HepG2 (cell line): ENCODE data around the gene MEX3D. TPM values are rescaled to one million over a fixed set of nuclear protein-coding genes. Genes with fewer than 3 reads are reported as not detected.

Experiments used
- ATAC-seq: fragments of 200-7000 bp; cut with Tn5 transposase; 3 replicates; pipeline ENCODE4 v1.9.1; 2020; ENCODE audit warnings: mild to moderate bottlenecking, moderate library complexity
- BruUV-seq: library from RNA; stranded (reverse); fragments of 400-500 nt; replicated peaks from 2 replicates; lab custom pipeline; 2021; lab: Mats Ljungman, UMichigan
- CTCF ChIA-PET: fragments of 300-600 bp; formaldehyde crosslinking; extraction: SDS; loops from one replicate; lab custom pipeline; 2021; ENCODE audit warnings: low total read pairs, inconsistent platforms, low intra/inter-chr PET ratio; lab: Yijun Ruan, JAX
- POLR2A ChIA-PET: fragments of 350-600 bp; sonication (Branson Sonifier 250); formaldehyde crosslinking; loops from one replicate; lab custom pipeline; 2020; ENCODE audit warnings: antibody characterized with exemption, inconsistent platforms; lab: Yijun Ruan, JAX
- DNase-seq: peaks from one replicate; pipeline ENCODE4 v3.0.0-alpha.2; 2015; ENCODE audit warnings: low spot score
- FAIRE-seq: peaks from 3 replicates; lab custom pipeline; 2011; peaks lifted over from hg19 to GRCh38; lab: Jason Lieb, UNC
- H2AFZ ChIP-seq: one replicate; pipeline ENCODE4 v1.6.1; 2011; ENCODE audit warnings: low read length, inconsistent platforms
- H3K27ac ChIP-seq: fragments of 300-600 bp; 3 replicates; pipeline ENCODE4 v1.8.0; 2011; ENCODE audit warnings: mixed run types, mild to moderate bottlenecking, mixed read lengths, low read length, inconsistent platforms; ENCODE audit not compliant: insufficient read depth; ENCODE audit errors: extremely low read length
- H3K27me3 ChIP-seq, 2 experiments: fragments of 200-600 bp in 1 of 2; 2 replicates in 1 of 2; 3 replicates in 1 of 2; pipeline versions ENCODE4 v1.6.0 to v1.8.0; 2011; ENCODE audit warnings: low read length in 2 of 2, mild to moderate bottlenecking in 2 of 2, moderate library complexity in 2 of 2, inconsistent platforms in 1 of 2; ENCODE audit not compliant: insufficient read depth in 2 of 2, control insufficient read depth in 1 of 2
- H3K36me3 ChIP-seq, 2 experiments: fragments of 200-600 bp in 1 of 2; replicated peaks in 1 of 2; 2 replicates in 1 of 2; 3 replicates in 1 of 2; pipeline versions ENCODE4 v1.5.1 to v1.8.0; 2011; ENCODE audit warnings: low read length in 2 of 2, inconsistent platforms in 1 of 2; ENCODE audit not compliant: insufficient read depth in 2 of 2, control insufficient read depth in 1 of 2
- H3K4me1 ChIP-seq: 2 replicates; pipeline ENCODE4 v1.5.1; 2012; ENCODE audit warnings: low read length, inconsistent platforms; ENCODE audit not compliant: insufficient read depth
- H3K4me2 ChIP-seq: 2 replicates; pipeline ENCODE4 v1.6.0; 2011; ENCODE audit warnings: low read depth, low read length, inconsistent platforms
- H3K4me3 ChIP-seq, 3 experiments: fragments of 200-600 bp in 1 of 3; sonication (generic), shearing (Covaris generic) in 1 of 3; replicated peaks in 1 of 3; 2 replicates each; pipeline ENCODE4 v1.5.1; 2011 to 2016; ENCODE audit warnings: low read length in 3 of 3, inconsistent platforms in 2 of 3, low read depth in 2 of 3, mild to moderate bottlenecking in 2 of 3, control low read depth in 1 of 3, mixed read lengths in 1 of 3; ENCODE audit not compliant: insufficient read depth in 1 of 3
- H3K79me2 ChIP-seq: one replicate; pipeline ENCODE4 v1.6.1; 2011; ENCODE audit warnings: low read length, inconsistent platforms; ENCODE audit not compliant: insufficient read depth
- H3K9ac ChIP-seq: 2 replicates; pipeline ENCODE4 v1.6.0; 2011; ENCODE audit warnings: mild to moderate bottlenecking, low read depth, low read length, inconsistent platforms; ENCODE audit not compliant: insufficient read depth
- H3K9me3 ChIP-seq: 2 replicates; pipeline ENCODE4 v1.5.1; 2012; ENCODE audit warnings: mild to moderate bottlenecking, low read length
- H4K20me1 ChIP-seq: 2 replicates; pipeline ENCODE4 v1.6.0; 2011; ENCODE audit warnings: inconsistent platforms, mild to moderate bottlenecking, low read length, moderate library complexity; ENCODE audit not compliant: insufficient read depth
- DNMT1 ChIP-seq: sonication (generic); formaldehyde crosslinking; IDR thresholded peaks from 2 replicates; pipeline ENCODE4 v1.5.1; 2020; ENCODE audit warnings: mild to moderate bottlenecking, missing genetic modification reagents
- FOSL1 ChIP-seq: sonication (generic); formaldehyde crosslinking; IDR thresholded peaks from 2 replicates; pipeline ENCODE4 v1.9.0; 2021; ENCODE audit warnings: missing genetic modification reagents, borderline replicate concordance
- GZF1 ChIP-seq: sonication (generic); formaldehyde crosslinking; IDR thresholded peaks from 2 replicates; pipeline ENCODE4 v1.5.1; 2020; ENCODE audit warnings: mild to moderate bottlenecking, missing genetic modification reagents
- KDM6A ChIP-seq: IDR thresholded peaks from 2 replicates; pipeline ENCODE4 v1.6.1; 2016; ENCODE audit warnings: low read depth
- ZFX ChIP-seq: sonication (generic); formaldehyde crosslinking; IDR thresholded peaks from 2 replicates; pipeline ENCODE4 v1.4.0; 2020; ENCODE audit warnings: mild to moderate bottlenecking, low read depth, missing genetic modification reagents, moderate library complexity
- ZNF121 ChIP-seq: sonication (generic); formaldehyde crosslinking; IDR thresholded peaks from 2 replicates; pipeline ENCODE4 v1.5.0; 2020; ENCODE audit warnings: mild to moderate bottlenecking, missing genetic modification reagents
- ZNF232 ChIP-seq: sonication (generic); formaldehyde crosslinking; IDR thresholded peaks from 2 replicates; pipeline ENCODE4 v1.4.0; 2020; ENCODE audit warnings: missing genetic modification reagents, borderline replicate concordance
- ZNF484 ChIP-seq: sonication (generic); formaldehyde crosslinking; IDR thresholded peaks from 2 replicates; pipeline ENCODE4 v1.5.1; 2020; ENCODE audit warnings: mild to moderate bottlenecking, low read depth, missing genetic modification reagents, borderline replicate concordance
- ZNF607 ChIP-seq: sonication (generic); formaldehyde crosslinking; IDR thresholded peaks from 2 replicates; pipeline ENCODE4 v1.5.1; 2020; ENCODE audit warnings: missing genetic modification reagents, mild to moderate bottlenecking, borderline replicate concordance
- WGBS: methylation state at CpG from one replicate; pipeline ENCODE4 v1.1.6; 2017; ENCODE audit warnings: low lambda C conversion rate; 5-methylcytosine and 5-hydroxymethylcytosine counted together
- in situ Hi-C: cut with HindIII; loops from 2 replicates; pipeline ENCODE4 v1.10.0; 2017; ENCODE audit warnings: low pct_unique_long_range_greater_than_20kb; ENCODE audit not compliant: extremely low pct_ligation_motif_present
- intact Hi-C: fragments of 100-400 bp; cut with micrococcal nuclease; formaldehyde crosslinking; loops from one replicate; pipeline ENCODE4 v1.10.0; 2022; ENCODE audit not compliant: unreplicated experiment
- polyA plus RNA-seq, 8 experiments: library from polyadenylated mRNA; depleted of rRNA in 3 of 8; stranded (reverse) in 7 of 8; unstranded in 1 of 8; fragments of >200 nt; fragmentation: Illumina TruSeq in 4 of 8; extraction: Trizol in 4 of 8; gene quantifications; 2 replicates each; pipeline versions ENCODE4 v1.2.1 to v1.2.3, GENCODE V29; 2011 to 2016; ENCODE audit warnings: low read depth in 4 of 8, missing spikeins in 1 of 8, mixed read lengths in 1 of 8; ENCODE audit not compliant: insufficient read depth in 1 of 8
- total RNA-seq, 5 experiments: library from RNA; depleted of rRNA; stranded (reverse); fragments of >200 nt; fragmentation: Illumina TruSeq; extraction: Trizol; gene quantifications; 2 replicates each; pipeline ENCODE4 v1.2.3, GENCODE V29; 2016; ENCODE audit warnings: low read depth in 1 of 5
- TF ChIP-seq, protein P1 (sequence below): sonication (generic); formaldehyde crosslinking; IDR thresholded peaks from 2 replicates; pipeline ENCODE4 v1.5.1; 2020; ENCODE audit warnings: mild to moderate bottlenecking, moderate library complexity, missing genetic modification reagents
- TF ChIP-seq, protein P2 (sequence below): sonication (generic); formaldehyde crosslinking; IDR thresholded peaks from 2 replicates; pipeline ENCODE4 v1.5.1; 2020; ENCODE audit warnings: mild to moderate bottlenecking, missing genetic modification reagents

The MEX3D gene
- total and polyA plus RNA-seq, 2 of the 13 experiments (the other 11 are each of a cell fraction or from before 2014, with no cell fraction given) = 3.6 to 17.1 TPM

DNA sequence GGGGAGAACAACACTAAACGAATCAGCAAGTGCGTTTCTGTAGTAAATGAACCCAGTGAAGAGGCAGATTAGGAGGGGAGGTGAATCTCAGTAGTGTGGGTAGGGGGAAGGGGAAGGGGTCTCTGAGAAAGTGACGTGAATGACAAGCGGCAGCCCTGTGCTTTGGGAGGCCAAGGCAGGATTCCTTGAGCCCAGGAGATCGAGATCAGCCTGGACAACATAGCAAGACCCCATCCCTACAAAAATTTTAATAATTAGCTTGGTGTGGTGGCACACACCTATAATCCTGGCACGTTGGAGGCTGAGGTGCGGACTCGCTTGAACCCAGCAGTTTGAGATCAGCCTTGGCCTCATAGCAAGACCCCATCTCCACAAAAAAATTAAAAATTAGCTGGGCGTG is 36.1 kb downstream of the MEX3D start:
- Histone ChIP-seq H2AFZ (no peak overlapping the region), H3K4me2 (no peak overlapping the region), H3K9me3 (no peaks in the 10 kb centered on the region), H3K4me1 (no peaks in the 10 kb centered on the region), H3K27me3 (peaks cover 5 to 23% of the 10 kb centered on the region in 2 experiments), H4K20me1 (no peaks in the 10 kb centered on the region), H3K79me2 (no peaks in the 10 kb centered on the region), H3K9ac (no peak overlapping the region), H3K27ac (no peak overlapping the region), H3K36me3 (no peaks in the 10 kb centered on the region), H3K4me3 (no peak overlapping the region)
- no TSS peak for BruUV-seq
- ChIA-PET CTCF (no interaction called here), POLR2A (no interaction called here)
- intact Hi-C loops (no loop called here), in situ Hi-C loops (no loop called here)
- WGBS = 54% methylated on average over 9 of the region's 9 CpGs
- no peak for FAIRE-seq
- TF ChIP-seq ZNF121 (CRISPR knock-in tag) (peak; percentile 87), DNMT1 (CRISPR knock-in tag) (no peak), ZNF484 (no peak), ZFX (CRISPR knock-in tag) (no peak), ZNF607 (no peak), KDM6A (CRISPR knock-in tag) (no peak), FOSL1 (CRISPR knock-in tag) (no peak), GZF1 (CRISPR knock-in tag) (0 out of 2 replicates have a peak, but pooled peaks have one; percentile 30), ZNF232 (CRISPR knock-in tag) (no peak)
- TF ChIP-seq, protein P1, sequence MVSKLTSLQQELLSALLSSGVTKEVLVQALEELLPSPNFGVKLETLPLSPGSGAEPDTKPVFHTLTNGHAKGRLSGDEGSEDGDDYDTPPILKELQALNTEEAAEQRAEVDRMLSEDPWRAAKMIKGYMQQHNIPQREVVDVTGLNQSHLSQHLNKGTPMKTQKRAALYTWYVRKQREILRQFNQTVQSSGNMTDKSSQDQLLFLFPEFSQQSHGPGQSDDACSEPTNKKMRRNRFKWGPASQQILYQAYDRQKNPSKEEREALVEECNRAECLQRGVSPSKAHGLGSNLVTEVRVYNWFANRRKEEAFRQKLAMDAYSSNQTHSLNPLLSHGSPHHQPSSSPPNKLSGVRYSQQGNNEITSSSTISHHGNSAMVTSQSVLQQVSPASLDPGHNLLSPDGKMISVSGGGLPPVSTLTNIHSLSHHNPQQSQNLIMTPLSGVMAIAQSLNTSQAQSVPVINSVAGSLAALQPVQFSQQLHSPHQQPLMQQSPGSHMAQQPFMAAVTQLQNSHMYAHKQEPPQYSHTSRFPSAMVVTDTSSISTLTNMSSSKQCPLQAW = no peak
- TF ChIP-seq, protein P2, sequence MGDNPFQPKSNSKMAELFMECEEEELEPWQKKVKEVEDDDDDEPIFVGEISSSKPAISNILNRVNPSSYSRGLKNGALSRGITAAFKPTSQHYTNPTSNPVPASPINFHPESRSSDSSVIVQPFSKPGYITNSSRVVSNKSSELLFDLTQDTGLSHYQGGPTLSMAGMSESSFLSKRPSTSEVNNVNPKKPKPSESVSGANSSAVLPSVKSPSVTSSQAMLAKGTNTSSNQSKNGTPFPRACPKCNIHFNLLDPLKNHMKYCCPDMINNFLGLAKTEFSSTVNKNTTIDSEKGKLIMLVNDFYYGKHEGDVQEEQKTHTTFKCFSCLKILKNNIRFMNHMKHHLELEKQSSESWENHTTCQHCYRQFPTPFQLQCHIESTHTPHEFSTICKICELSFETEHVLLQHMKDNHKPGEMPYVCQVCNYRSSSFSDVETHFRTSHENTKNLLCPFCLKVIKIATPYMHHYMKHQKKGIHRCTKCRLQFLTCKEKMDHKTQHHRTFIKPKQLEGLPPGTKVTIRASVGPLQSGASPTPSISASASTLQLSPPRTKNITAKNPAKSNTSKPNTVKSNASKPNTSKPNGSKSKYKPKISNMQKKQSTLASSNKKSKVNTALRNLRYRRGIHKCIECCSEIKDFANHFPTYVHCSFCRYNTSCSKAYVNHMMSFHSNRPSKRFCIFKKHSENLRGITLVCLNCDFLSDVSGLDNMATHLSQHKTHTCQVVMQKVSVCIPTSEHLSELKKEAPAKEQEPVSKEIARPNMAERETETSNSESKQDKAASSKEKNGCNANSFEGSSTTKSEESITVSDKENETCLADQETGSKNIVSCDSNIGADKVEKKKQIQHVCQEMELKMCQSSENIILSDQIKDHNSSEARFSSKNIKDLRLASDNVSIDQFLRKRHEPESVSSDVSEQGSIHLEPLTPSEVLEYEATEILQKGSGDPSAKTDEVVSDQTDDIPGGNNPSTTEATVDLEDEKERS (CRISPR knock-in tag) = no peak
- no peak for DNase-seq
- no peak for ATAC-seq
